OCI-LY1 (cell line): Measurements from ENCODE around the gene FBXO2.

Source experiments
- CTCF ChIP-seq: fragments of 200-600 bp; sonication (generic), shearing (Covaris generic); IDR thresholded peaks from 2 replicates; pipeline ENCODE4 v1.5.1; 2017; ENCODE audit warnings: mild to moderate bottlenecking, antibody characterized with exemption, low read length, moderate library complexity, mixed read lengths
- EZH2 ChIP-seq: fragments of 200-600 bp; sonication (generic), shearing (Covaris generic); IDR thresholded peaks from 2 replicates; pipeline ENCODE4 v1.8.0; 2017; ENCODE audit warnings: borderline replicate concordance, mixed run types, mild to moderate bottlenecking, antibody characterized with exemption, low read length, moderate library complexity, mixed read lengths

DNA sequence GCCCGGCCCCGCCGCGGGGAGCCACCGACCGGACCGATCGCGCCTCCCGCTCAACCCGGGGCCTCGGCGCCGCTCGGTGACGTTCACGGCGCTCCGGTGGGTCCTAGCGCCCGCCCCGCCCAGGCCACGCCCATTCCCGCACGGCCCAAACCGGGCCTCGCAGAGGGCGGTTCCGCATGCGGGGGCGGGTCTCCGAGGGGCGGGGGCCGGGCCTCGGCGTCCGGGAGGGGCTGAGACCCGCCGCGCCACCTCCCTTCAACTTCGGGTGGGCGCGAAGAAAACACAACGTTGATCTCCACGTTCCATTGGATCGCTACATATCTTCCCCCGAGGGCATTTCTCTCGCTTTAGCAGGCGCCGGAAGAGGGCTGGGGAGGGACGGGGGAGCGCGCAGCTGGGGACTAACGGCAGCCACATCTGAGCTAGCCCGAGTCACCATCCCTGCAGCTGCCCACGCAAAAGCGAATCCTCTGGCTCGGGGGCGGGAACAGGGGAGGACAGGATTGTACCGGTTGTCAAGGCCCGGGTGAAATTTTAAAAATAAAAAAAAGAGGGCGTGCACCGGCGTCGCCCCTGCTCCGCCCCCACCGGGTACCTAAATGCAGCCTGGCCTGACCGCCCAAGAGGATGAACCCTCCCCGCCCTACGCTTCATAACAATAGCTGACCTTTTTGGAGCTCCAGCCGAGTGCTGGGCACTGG is 27.0 kb upstream of the FBXO2 start, which contains the start of gene MAD2L2:
- TF ChIP-seq CTCF (no peak), EZH2 (no peak)
